Esophagus squamous epithelium (tissue), 4 donors: Measurements from ENCODE around the gene MATN1.

ENCODE experiments used
- POLR2A ChIP-seq, 4 donors: fragments of 450-650 bp; IDR thresholded peaks; one replicate each; pipeline ENCODE4 v1.6.1; 2017; ENCODE audit warnings: antibody characterized with exemption in 4 of 4, mild to moderate bottlenecking in 4 of 4, moderate library complexity in 3 of 4
- TF ChIP-seq, protein P1 (sequence below), 6 experiments: fragments of 450-650 bp in 4 of 6; fragments of 200-600 bp in 2 of 6; sonication (generic) in 2 of 6; IDR thresholded peaks; one replicate each; pipeline ENCODE4 v1.5.1; 2016 to 2019; ENCODE audit warnings: antibody characterized with exemption in 6 of 6, mild to moderate bottlenecking in 4 of 6, moderate library complexity in 4 of 6

GRCh38 chr1:30672661-30673060 lies 50.7 kb downstream of the MATN1 start:
- TF ChIP-seq, protein P1, sequence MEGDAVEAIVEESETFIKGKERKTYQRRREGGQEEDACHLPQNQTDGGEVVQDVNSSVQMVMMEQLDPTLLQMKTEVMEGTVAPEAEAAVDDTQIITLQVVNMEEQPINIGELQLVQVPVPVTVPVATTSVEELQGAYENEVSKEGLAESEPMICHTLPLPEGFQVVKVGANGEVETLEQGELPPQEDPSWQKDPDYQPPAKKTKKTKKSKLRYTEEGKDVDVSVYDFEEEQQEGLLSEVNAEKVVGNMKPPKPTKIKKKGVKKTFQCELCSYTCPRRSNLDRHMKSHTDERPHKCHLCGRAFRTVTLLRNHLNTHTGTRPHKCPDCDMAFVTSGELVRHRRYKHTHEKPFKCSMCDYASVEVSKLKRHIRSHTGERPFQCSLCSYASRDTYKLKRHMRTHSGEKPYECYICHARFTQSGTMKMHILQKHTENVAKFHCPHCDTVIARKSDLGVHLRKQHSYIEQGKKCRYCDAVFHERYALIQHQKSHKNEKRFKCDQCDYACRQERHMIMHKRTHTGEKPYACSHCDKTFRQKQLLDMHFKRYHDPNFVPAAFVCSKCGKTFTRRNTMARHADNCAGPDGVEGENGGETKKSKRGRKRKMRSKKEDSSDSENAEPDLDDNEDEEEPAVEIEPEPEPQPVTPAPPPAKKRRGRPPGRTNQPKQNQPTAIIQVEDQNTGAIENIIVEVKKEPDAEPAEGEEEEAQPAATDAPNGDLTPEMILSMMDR (IDR thresholded peaks at IDR 0.05) = no peak
- no peak for TF ChIP-seq POLR2A (IDR thresholded peaks at IDR 0.05)
